ENCODE measurements around the gene CPNE7.

CPNE7 gene

GRCh38 chr16:89583197-89583894, 7.8 kb downstream of the CPNE7 start:
- Histone ChIP-seq H3K9me3 (ENCODE audit: control insufficient read depth, low read length) (no peaks in the 10 kb centered on the region), H3K4me3 (ENCODE audit: low read depth, low read length) (no peak overlapping the region), H3K4me2 (ENCODE audit: low read length) (no peak overlapping the region), H3K27me3 (ENCODE audit: control insufficient read depth, insufficient read depth, low read length) (no peaks in the 10 kb centered on the region), H3K9ac (no peak overlapping the region), H3K27ac (no peak overlapping the region), H3K36me3 (ENCODE audit: control insufficient read depth, insufficient read depth, low read length) (no peaks in the 10 kb centered on the region), H2AFZ (no peak overlapping the region), H3K4me1 (no peaks in the 10 kb centered on the region), H3K79me2 (no peaks in the 10 kb centered on the region)
- no peak for TF ChIP-seq CTCF (IDR thresholded peaks at IDR 0.05)

- H3K79me2 ChIP-seq: no peaks in the 10 kb centered on the region
- no peaks in the 10 kb centered on the region for H3K9me3 ChIP-seq (ENCODE audit: control insufficient read depth, low read length)
- H3K4me1 ChIP-seq: no peaks in the 10 kb centered on the region
- no peaks in the 10 kb centered on the region for H3K36me3 ChIP-seq (ENCODE audit: control insufficient read depth, insufficient read depth, low read length)
- no peak for TF ChIP-seq CTCF (IDR thresholded peaks at IDR 0.05)
- no peak overlapping the region for H3K9ac ChIP-seq
- no peaks in the 10 kb centered on the region for H3K27me3 ChIP-seq (ENCODE audit: control insufficient read depth, insufficient read depth, low read length)
- no peak overlapping the region for H3K4me3 ChIP-seq (ENCODE audit: low read depth, low read length)
- no peak overlapping the region for H3K4me2 ChIP-seq (ENCODE audit: low read length)
- H2AFZ ChIP-seq: no peak overlapping the region
- H3K27ac ChIP-seq: no peak overlapping the region
Measured at GRCh38 chr16:89583895-89584644, 8.5 kb downstream of the CPNE7 start.

DNA sequence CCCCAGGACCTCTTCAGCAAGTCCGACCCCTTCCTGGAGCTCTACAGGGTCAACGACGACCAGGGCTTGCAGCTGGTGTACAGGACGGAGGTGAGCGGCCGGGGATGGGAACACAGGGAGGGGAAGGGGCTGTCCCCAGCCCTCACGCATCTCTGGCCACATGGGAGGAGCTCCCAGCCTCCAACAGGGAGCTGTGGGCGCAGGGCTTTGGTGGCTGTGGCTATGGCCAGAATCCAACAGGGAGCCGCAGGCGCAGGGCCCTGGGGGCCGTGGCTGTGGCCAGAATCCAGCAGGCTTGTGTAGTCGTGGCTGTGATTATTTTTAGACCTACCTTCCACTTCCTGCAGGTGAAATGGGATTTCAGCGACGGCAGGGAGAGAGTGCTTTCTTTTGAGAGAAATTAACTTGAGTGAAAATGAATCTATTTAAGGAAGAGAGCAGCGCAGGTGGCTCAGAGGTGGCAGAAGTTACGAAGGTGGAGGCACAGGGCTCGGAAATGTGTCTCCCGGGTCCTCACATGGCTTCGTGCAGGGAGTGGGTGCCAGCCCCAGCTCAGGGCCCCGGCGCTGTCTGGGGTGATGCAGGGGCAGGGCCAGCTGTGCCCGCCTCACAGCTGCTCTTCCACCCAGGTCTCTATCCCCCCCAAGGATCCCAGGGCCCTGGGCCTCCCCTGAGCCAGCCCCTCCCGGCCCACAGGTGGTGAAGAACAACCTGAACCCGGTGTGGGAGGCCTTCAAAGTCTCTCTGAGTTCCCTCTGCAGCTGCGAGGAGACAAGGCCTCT, 9.4 kb downstream of the CPNE7 start:
- Histone ChIP-seq H3K4me1 (no peaks in the 10 kb centered on the region), H3K4me2 (ENCODE audit: low read length) (no peak overlapping the region), H3K79me2 (no peaks in the 10 kb centered on the region), H3K27ac (no peak overlapping the region), H2AFZ (no peak overlapping the region), H3K9ac (no peak overlapping the region), H3K4me3 (ENCODE audit: low read depth, low read length) (no peak overlapping the region), H3K27me3 (ENCODE audit: control insufficient read depth, insufficient read depth, low read length) (no peaks in the 10 kb centered on the region), H3K36me3 (ENCODE audit: control insufficient read depth, insufficient read depth, low read length) (no peaks in the 10 kb centered on the region), H3K9me3 (ENCODE audit: control insufficient read depth, low read length) (no peaks in the 10 kb centered on the region)
- TF ChIP-seq CTCF (IDR thresholded peaks at IDR 0.05): no peak

DNA sequence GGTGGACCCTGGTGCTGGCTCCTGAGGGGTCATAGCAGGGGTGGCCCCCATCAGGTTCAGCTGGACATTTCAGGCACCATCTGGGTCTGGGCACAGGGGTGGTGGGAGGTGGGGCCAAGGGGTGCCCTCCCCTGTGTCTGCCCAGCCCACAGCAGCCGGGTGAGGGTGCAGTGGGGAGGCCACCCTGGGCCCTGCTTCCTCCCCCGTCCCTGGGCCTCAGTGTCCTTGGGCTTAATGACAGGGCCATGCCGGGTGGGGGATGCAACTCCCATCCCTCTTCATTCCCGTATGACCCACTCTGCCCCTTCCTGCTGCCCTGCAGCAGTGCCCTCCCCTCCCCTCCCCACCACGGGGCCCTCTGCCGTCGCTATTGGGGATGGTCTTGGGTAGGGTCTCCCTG, 10.7 kb downstream of the CPNE7 start:
- no peaks in the 10 kb centered on the region for H3K79me2 ChIP-seq
- no peak overlapping the region for H3K4me3 ChIP-seq (ENCODE audit: low read depth, low read length)
- H3K9ac ChIP-seq: no peak overlapping the region
- H3K27me3 ChIP-seq (ENCODE audit: control insufficient read depth, insufficient read depth, low read length): no peaks in the 10 kb centered on the region
- H3K4me2 ChIP-seq (ENCODE audit: low read length): no peak overlapping the region
- no peaks in the 10 kb centered on the region for H3K4me1 ChIP-seq
- H3K36me3 ChIP-seq (ENCODE audit: control insufficient read depth, insufficient read depth, low read length): no peaks in the 10 kb centered on the region
- H3K9me3 ChIP-seq (ENCODE audit: control insufficient read depth, low read length): no peaks in the 10 kb centered on the region
- no peak for TF ChIP-seq CTCF (IDR thresholded peaks at IDR 0.05)
- no peak overlapping the region for H3K27ac ChIP-seq
- no peak overlapping the region for H2AFZ ChIP-seq
